Spleen (tissue), 11 donors: ENCODE measurements around the gene DNM3. TPM values are rescaled to one million over a fixed set of nuclear protein-coding genes. Genes with fewer than 3 reads are reported as not detected.

Source experiments
- DNase-seq: peaks from one replicate; pipeline ENCODE4 v3.0.0-alpha.2; 2020
- H3K27ac ChIP-seq, 8 donors: fragments of 200-600 bp; sonication (generic) in 7 of 8; 1 replicate in 4 of 8; 2 replicates in 4 of 8; pipeline versions ENCODE4 v1.5.0 to v1.8.0; 2016 to 2021; ENCODE audit warnings: inconsistent platforms in 4 of 8, mild to moderate bottlenecking in 4 of 8, moderate library complexity in 1 of 8
- H3K27me3 ChIP-seq, 7 donors: fragments of 200-600 bp; sonication (generic) in 6 of 7; replicated peaks in 1 of 7; 1 replicate in 4 of 7; 2 replicates in 3 of 7; pipeline versions ENCODE4 v1.5.0 to v1.8.0; 2016 to 2021; ENCODE audit warnings: inconsistent platforms in 3 of 7, mild to moderate bottlenecking in 1 of 7
- H3K36me3 ChIP-seq, 6 donors: fragments of 200-600 bp; sonication (generic) in 5 of 6; 1 replicate in 4 of 6; 2 replicates in 2 of 6; pipeline versions ENCODE4 v1.5.0 to v1.8.0; 2016 to 2021; ENCODE audit warnings: inconsistent platforms in 2 of 6
- H3K4me1 ChIP-seq, 6 donors: fragments of 200-600 bp; sonication (generic) in 5 of 6; 1 replicate in 3 of 6; 2 replicates in 3 of 6; pipeline versions ENCODE4 v1.5.0 to v1.8.0; 2016 to 2021; ENCODE audit warnings: inconsistent platforms in 3 of 6
- H3K4me3 ChIP-seq, 8 donors: fragments of 200-600 bp; sonication (generic) in 7 of 8; 1 replicate in 4 of 8; 2 replicates in 4 of 8; pipeline versions ENCODE4 v1.5.0 to v1.8.0; 2016 to 2021; ENCODE audit warnings: inconsistent platforms in 4 of 8, mild to moderate bottlenecking in 4 of 8, moderate library complexity in 2 of 8
- H3K9me3 ChIP-seq, 8 donors: fragments of 200-600 bp; sonication (generic) in 7 of 8; 1 replicate in 4 of 8; 2 replicates in 4 of 8; pipeline versions ENCODE4 v1.5.0 to v1.8.0; 2016 to 2021; ENCODE audit warnings: inconsistent platforms in 4 of 8
- POLR2A ChIP-seq, 3 donors: fragments of 450-650 bp; IDR thresholded peaks; one replicate each; pipeline ENCODE4 v1.5.1; 2017; ENCODE audit warnings: antibody characterized with exemption in 3 of 3, mild to moderate bottlenecking in 1 of 3
- POLR2AphosphoS5 ChIP-seq, 3 donors: sonication (generic); formaldehyde crosslinking; IDR thresholded peaks; one replicate each; pipeline ENCODE4 v1.5.1; 2017; ENCODE audit warnings: antibody characterized with exemption in 3 of 3
- WGBS, 5 donors: extraction: QIAGEN DNeasy Blood & Tissue Kit in 3 of 5; methylation state at CpG; one replicate each; pipeline versions ENCODE4 v1.1.5 to v1.1.7; 2013 to 2018; 5-methylcytosine and 5-hydroxymethylcytosine counted together
- intact Hi-C: fragments of 100-400 bp; cut with DNase I; formaldehyde crosslinking; loops from one replicate; pipeline ENCODE4 v1.15.0; 2023; ENCODE audit warnings: low total_unique reads
- polyA plus RNA-seq, 3 donors: library from polyadenylated mRNA; stranded (reverse); fragments of 200-250 nt; gene quantifications; one replicate each; pipeline ENCODE4 v1.2.1, GENCODE V29; 2013
- total RNA-seq, 7 donors: library from RNA; depleted of rRNA in 3 of 7; stranded (reverse); fragments of >200 nt in 3 of 7; fragmentation: NEBNext Ultra II Directional in 4 of 7; extraction: Animal tissue kit (Norgen Biotek cat#: 25700) in 4 of 7; gene quantifications; one replicate each; pipeline versions ENCODE4 v1.1.0 to v1.2.1, GENCODE V29; 2016 to 2021
- TF ChIP-seq, protein P1 (sequence below), 11 experiments: fragments of 200-600 bp in 7 of 11; fragments of 450-650 bp in 4 of 11; sonication (generic) in 4 of 11; IDR thresholded peaks in 8 of 11; conservative IDR thresholded peaks in 3 of 11; 1 replicate in 7 of 11; 2 replicates in 4 of 11; pipeline versions ENCODE4 v1.4.0 to v1.8.0; 2016 to 2021; ENCODE audit warnings: antibody characterized with exemption in 11 of 11, inconsistent platforms in 4 of 11, mild to moderate bottlenecking in 1 of 11
- donor health status: healthy with polysubstance abuse.
- donor health status: DM: no; HTN: no; CAD: no; lungs with moderate emphysema.
- donor health status: DM: no; HTN: no; CAD: no.
- donor health status: Bipolar disorder and iron deficiency.
- donor health status: healthy.
- donor health status: DM: no; HTN: no; CAD: no.
- donor health status: DM: yes; HTN: yes; CAD: no.

The DNM3 gene
- total and polyA plus RNA-seq, 10 donors, result 0.61 to 10.2 (median 4.9) TPM

GRCh38 chr1:171884475-171884874 is 43.2 kb downstream of the DNM3 start:
- Histone ChIP-seq H3K27me3 (no peaks in the 10 kb centered on the region), H3K4me1 (no peaks in the 10 kb centered on the region), H3K27ac (no peak overlapping the region), H3K9me3 (peaks cover 0 to 8% (median 2%) of the 10 kb centered on the region in 8 donors), H3K36me3 (no peaks in the 10 kb centered on the region), H3K4me3 (no peak overlapping the region)
- TF ChIP-seq, protein P1, sequence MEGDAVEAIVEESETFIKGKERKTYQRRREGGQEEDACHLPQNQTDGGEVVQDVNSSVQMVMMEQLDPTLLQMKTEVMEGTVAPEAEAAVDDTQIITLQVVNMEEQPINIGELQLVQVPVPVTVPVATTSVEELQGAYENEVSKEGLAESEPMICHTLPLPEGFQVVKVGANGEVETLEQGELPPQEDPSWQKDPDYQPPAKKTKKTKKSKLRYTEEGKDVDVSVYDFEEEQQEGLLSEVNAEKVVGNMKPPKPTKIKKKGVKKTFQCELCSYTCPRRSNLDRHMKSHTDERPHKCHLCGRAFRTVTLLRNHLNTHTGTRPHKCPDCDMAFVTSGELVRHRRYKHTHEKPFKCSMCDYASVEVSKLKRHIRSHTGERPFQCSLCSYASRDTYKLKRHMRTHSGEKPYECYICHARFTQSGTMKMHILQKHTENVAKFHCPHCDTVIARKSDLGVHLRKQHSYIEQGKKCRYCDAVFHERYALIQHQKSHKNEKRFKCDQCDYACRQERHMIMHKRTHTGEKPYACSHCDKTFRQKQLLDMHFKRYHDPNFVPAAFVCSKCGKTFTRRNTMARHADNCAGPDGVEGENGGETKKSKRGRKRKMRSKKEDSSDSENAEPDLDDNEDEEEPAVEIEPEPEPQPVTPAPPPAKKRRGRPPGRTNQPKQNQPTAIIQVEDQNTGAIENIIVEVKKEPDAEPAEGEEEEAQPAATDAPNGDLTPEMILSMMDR (IDR thresholded peaks at IDR 0.05 in 8 of 11, conservative IDR thresholded peaks at IDR 0.05 in 3 of 11), result no peak
- intact Hi-C loops, result no loop called here
- 37 to 77% (median 52%) methylated on average over 1 of the region's 1 CpG for WGBS, 5 donors
- DNase-seq, result no peak

- Histone ChIP-seq H3K27ac (no peak overlapping the region), H3K4me1 (no peaks in the 10 kb centered on the region), H3K36me3 (no peaks in the 10 kb centered on the region), H3K4me3 (no peak overlapping the region), H3K27me3 (no peaks in the 10 kb centered on the region), H3K9me3 (peaks cover 0 to 8% (median 2%) of the 10 kb centered on the region in 8 donors)
- TF ChIP-seq, protein P1 (IDR thresholded peaks at IDR 0.05 in 8 of 11, conservative IDR thresholded peaks at IDR 0.05 in 3 of 11), result no peak
- no peak for TF ChIP-seq POLR2A (IDR thresholded peaks at IDR 0.05)
- TF ChIP-seq POLR2AphosphoS5 (IDR thresholded peaks at IDR 0.05), result no peak
- intact Hi-C loops, result no loop called here
- WGBS, 5 donors, result 35 to 59% (median 52%) methylated on average over 1 of the region's 1 CpG
- DNase-seq, result no peak
These were observed 48.8 kb downstream of the DNM3 start for GRCh38 chr1:171890131-171890530.

DNA sequence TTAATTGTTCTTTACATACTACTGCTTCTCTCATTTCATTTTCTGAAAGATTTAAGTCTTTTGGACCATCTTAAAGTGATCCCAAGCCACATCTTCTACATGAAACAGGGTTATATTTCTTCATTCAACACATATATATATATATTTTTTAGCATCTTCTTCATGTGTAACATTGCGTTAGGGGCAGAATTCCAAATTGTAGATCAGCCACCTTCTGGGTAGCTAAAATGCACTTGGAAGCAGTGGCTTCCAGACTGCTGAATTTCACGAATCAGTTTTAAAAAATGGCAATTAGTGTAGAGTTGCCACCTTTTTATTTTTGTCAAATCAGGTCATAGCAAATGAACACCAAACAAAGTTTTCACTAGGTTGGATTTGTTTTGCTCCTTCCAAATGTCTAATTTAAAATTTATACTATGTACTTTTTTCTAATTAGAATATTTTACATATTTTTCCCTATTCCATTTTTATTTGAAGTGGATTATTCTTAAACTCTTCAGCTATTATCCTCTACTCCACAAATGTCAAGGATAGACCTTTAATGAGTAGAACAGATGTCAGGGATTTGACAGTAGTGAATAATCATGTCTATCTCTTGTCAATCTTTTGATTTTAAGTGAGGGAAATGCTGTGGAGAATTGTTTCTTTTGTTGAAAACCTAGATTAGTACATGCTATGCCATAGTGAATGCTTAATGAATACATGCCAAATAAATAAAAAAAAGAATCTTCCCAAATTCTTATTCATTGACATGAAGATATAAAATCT is 55.8 kb downstream of the DNM3 start:
- TF ChIP-seq POLR2AphosphoS5 (IDR thresholded peaks at IDR 0.05), result no peak
- TF ChIP-seq, protein P1 (IDR thresholded peaks at IDR 0.05 in 8 of 11, conservative IDR thresholded peaks at IDR 0.05 in 3 of 11), result no peak
- no peak for TF ChIP-seq POLR2A (IDR thresholded peaks at IDR 0.05)
- Histone ChIP-seq H3K4me1 (no peaks in the 10 kb centered on the region), H3K9me3 (no peaks in the 10 kb centered on the region), H3K27ac (no peak overlapping the region), H3K4me3 (no peak overlapping the region), H3K36me3 (no peaks in the 10 kb centered on the region), H3K27me3 (no peaks in the 10 kb centered on the region)
- intact Hi-C loops, result no loop called here
- WGBS, 5 donors, result 84 to 97% (median 95%) methylated on average over 2 of the region's 2 CpGs
- no peak for DNase-seq

DNA sequence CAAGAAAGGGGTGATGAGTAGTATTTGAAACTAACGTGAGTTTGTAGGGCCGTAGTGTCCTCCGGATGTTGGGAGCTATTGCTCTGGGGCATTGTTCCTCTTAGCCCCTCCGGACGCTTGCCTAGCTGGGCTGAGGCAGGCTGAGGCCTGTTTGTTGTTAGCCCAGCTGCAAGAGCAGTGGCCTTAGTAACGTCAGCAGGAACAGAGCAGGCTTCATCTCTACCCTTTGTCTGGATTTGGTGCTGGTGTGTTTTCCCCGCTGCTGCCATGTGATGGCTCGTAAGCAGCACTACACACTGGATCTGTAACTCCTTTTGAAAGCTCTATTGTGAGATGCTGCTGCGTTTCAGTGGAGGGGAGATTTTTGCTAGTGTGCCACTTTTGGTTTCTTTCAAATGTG is 57.6 kb downstream of the DNM3 start:
- DNase-seq, result no peak
- H3K27ac ChIP-seq, result no peak overlapping the region

More for the DNA sequence above, 57.6 kb downstream of the DNM3 start:
- Histone ChIP-seq H3K4me1 (no peaks in the 10 kb centered on the region), H3K4me3 (no peak overlapping the region), H3K9me3 (no peaks in the 10 kb centered on the region), H3K27me3 (no peaks in the 10 kb centered on the region), H3K36me3 (no peaks in the 10 kb centered on the region)
- TF ChIP-seq POLR2AphosphoS5 (IDR thresholded peaks at IDR 0.05) (no peak), POLR2A (IDR thresholded peaks at IDR 0.05) (no peak)
- TF ChIP-seq, protein P1 (IDR thresholded peaks at IDR 0.05 in 8 of 11, conservative IDR thresholded peaks at IDR 0.05 in 3 of 11), result no peak
- intact Hi-C loops, result no loop called here
- WGBS, 5 donors, result 80 to 93% (median 84%) methylated on average over 9 of the region's 9 CpGs
